ENCODE data around the gene ADRA2B. TPM values are rescaled to one million over a fixed set of nuclear protein-coding genes. Genes with fewer than 3 reads are reported as not detected.

Gene ADRA2B
- polyA plus RNA-seq, 1 donor (not counting 4 experiments of a cell fraction or from before 2014, with no cell fraction given): not detected

GRCh38 chr2:96103761-96104486 is 12.4 kb downstream of the ADRA2B start:
- no peak overlapping the region for H3K4me2 ChIP-seq (ENCODE audit: control insufficient read depth, extremely low read depth, insufficient read depth, low read depth, low read length)
- no peak overlapping the region for H3K9ac ChIP-seq (ENCODE audit: control insufficient read depth, extremely low read depth, insufficient read depth, low read length)
- H3K79me2 ChIP-seq (ENCODE audit: control insufficient read depth, insufficient read depth, low read length): no peaks in the 10 kb centered on the region
- H4K20me1 ChIP-seq (ENCODE audit: control insufficient read depth, extremely low read depth, insufficient read depth, low read length): no peaks in the 10 kb centered on the region
- H3K9me3 ChIP-seq (ENCODE audit: control insufficient read depth, low read depth, low read length): peaks cover 3% of the 10 kb centered on the region
- no peak for TF ChIP-seq CTCF (optimal IDR thresholded peaks at IDR 0.05 in 1 of 3, IDR thresholded peaks at IDR 0.05 in 1 of 3, conservative IDR thresholded peaks at IDR 0.05 in 1 of 3; ENCODE audit: extremely low read depth in 1 of 3, insufficient read depth in 2 of 3, low read length in 3 of 3)
- dilution Hi-C loops (cut with MboI; ENCODE audit: extremely low pct_ligation_motif_present, low sequenced_read_pairs): no loop called here
- H3K27ac ChIP-seq (ENCODE audit: control insufficient read depth, insufficient read depth, low read length): no peak overlapping the region
- H3K4me3 ChIP-seq (ENCODE audit: control insufficient read depth in 2 of 3, extremely low read depth in 1 of 3, insufficient read depth in 2 of 3, low read depth in 1 of 3, low read length in 3 of 3): no peak overlapping the region
- FAIRE-seq: no peak
- H3K27me3 ChIP-seq (ENCODE audit: control insufficient read depth, extremely low read depth, insufficient read depth, low read length): peaks cover 11% of the 10 kb centered on the region
- no peak for DNase-seq (ENCODE audit: low read depth, low spot score)
- no peaks in the 10 kb centered on the region for H3K9me1 ChIP-seq (ENCODE audit: control insufficient read depth, extremely low read depth, insufficient read depth, low read length)
- H2AFZ ChIP-seq (ENCODE audit: control insufficient read depth, low read length): no peak overlapping the region
- no peaks in the 10 kb centered on the region for H3K4me1 ChIP-seq (ENCODE audit: control insufficient read depth, extremely low read depth, insufficient read depth, low read length)
- H3K36me3 ChIP-seq (ENCODE audit: control insufficient read depth in 2 of 2, extremely low read depth in 1 of 2, insufficient read depth in 2 of 2, low read length in 2 of 2): no peaks in the 10 kb centered on the region

- DNase-seq (ENCODE audit: low read depth, low spot score) (no peak), FAIRE-seq (no peak)
- dilution Hi-C loops (cut with MboI; ENCODE audit: extremely low pct_ligation_motif_present, low sequenced_read_pairs): no loop called here
- no peak overlapping the region for H3K4me2 ChIP-seq (ENCODE audit: control insufficient read depth, extremely low read depth, insufficient read depth, low read depth, low read length)
- H2AFZ ChIP-seq (ENCODE audit: control insufficient read depth, low read length): no peak overlapping the region
- no peak overlapping the region for H3K27ac ChIP-seq (ENCODE audit: control insufficient read depth, insufficient read depth, low read length)
- no peaks in the 10 kb centered on the region for H4K20me1 ChIP-seq (ENCODE audit: control insufficient read depth, extremely low read depth, insufficient read depth, low read length)
- H3K36me3 ChIP-seq (ENCODE audit: control insufficient read depth in 2 of 2, extremely low read depth in 1 of 2, insufficient read depth in 2 of 2, low read length in 2 of 2): no peaks in the 10 kb centered on the region
- no peaks in the 10 kb centered on the region for H3K9me1 ChIP-seq (ENCODE audit: control insufficient read depth, extremely low read depth, insufficient read depth, low read length)
- H3K27me3 ChIP-seq (ENCODE audit: control insufficient read depth, extremely low read depth, insufficient read depth, low read length): peaks cover 5% of the 10 kb centered on the region
- H3K79me2 ChIP-seq (ENCODE audit: control insufficient read depth, insufficient read depth, low read length): no peaks in the 10 kb centered on the region
- TF ChIP-seq EZH2 (IDR thresholded peaks at IDR 0.05; ENCODE audit: low read length) (no peak), CTCF (optimal IDR thresholded peaks at IDR 0.05 in 1 of 3, IDR thresholded peaks at IDR 0.05 in 1 of 3, conservative IDR thresholded peaks at IDR 0.05 in 1 of 3; ENCODE audit: extremely low read depth in 1 of 3, insufficient read depth in 2 of 3, low read length in 3 of 3) (no peak)
- no peaks in the 10 kb centered on the region for H3K4me1 ChIP-seq (ENCODE audit: control insufficient read depth, extremely low read depth, insufficient read depth, low read length)
- H3K9ac ChIP-seq (ENCODE audit: control insufficient read depth, extremely low read depth, insufficient read depth, low read length): no peak overlapping the region
- H3K9me3 ChIP-seq (ENCODE audit: control insufficient read depth, low read depth, low read length): peaks cover 3% of the 10 kb centered on the region
- no peak overlapping the region for H3K4me3 ChIP-seq (ENCODE audit: control insufficient read depth in 2 of 3, extremely low read depth in 1 of 3, insufficient read depth in 2 of 3, low read depth in 1 of 3, low read length in 3 of 3)
These were observed 13.2 kb downstream of the ADRA2B start for GRCh38 chr2:96103187-96103601.
